Ovary (tissue), 9 donors: ENCODE measurements around the gene LBHD1. TPM values are rescaled to one million over a fixed set of nuclear protein-coding genes. Genes with fewer than 3 reads are reported as not detected.
"Not testable (repeated sequence)": the region's sequence is repeated elsewhere in the genome, so short reads cannot be mapped to it uniquely, and the experiment has no call there.

Experiments
- DNase-seq, 5 donors: peaks; one replicate each; pipeline ENCODE4 v3.0.0-alpha.2; 2019 to 2020
- H3K27ac ChIP-seq, 2 donors: fragments of 200-600 bp; one replicate each; pipeline versions ENCODE4 v1.5.1 to v1.8.0; 2019 to 2022
- H3K27me3 ChIP-seq: fragments of 200-600 bp; one replicate; pipeline ENCODE4 v1.8.0; 2022
- H3K36me3 ChIP-seq: fragments of 200-600 bp; sonication (generic); one replicate; pipeline ENCODE4 v1.5.1; 2019
- H3K4me1 ChIP-seq: one replicate; pipeline ENCODE4 v1.8.1; 2013; ENCODE audit warnings: mild to moderate bottlenecking, moderate library complexity; ENCODE audit not compliant: insufficient read depth
- H3K4me3 ChIP-seq: fragments of 200-600 bp; sonication (generic); one replicate; pipeline ENCODE4 v1.5.1; 2017
- H3K9me3 ChIP-seq, 2 donors: fragments of 200-600 bp in 1 of 2; sonication (generic) in 1 of 2; one replicate each; pipeline versions ENCODE4 v1.5.1 to v1.8.1; 2013 to 2019; ENCODE audit warnings: mild to moderate bottlenecking in 1 of 2, moderate library complexity in 1 of 2
- CTCF ChIP-seq, 3 donors: fragments of 450-650 bp in 2 of 3; fragments of 200-600 bp in 1 of 3; IDR thresholded peaks; one replicate each; pipeline versions ENCODE4 v1.5.1 to v1.8.0; 2016 to 2022; ENCODE audit warnings: antibody characterized with exemption in 3 of 3, mild to moderate bottlenecking in 1 of 3
- EP300 ChIP-seq: sonication (generic); formaldehyde crosslinking; IDR thresholded peaks from one replicate; pipeline ENCODE4 v1.6.1; 2017; ENCODE audit warnings: antibody characterized with exemption
- POLR2A ChIP-seq: fragments of 450-650 bp; IDR thresholded peaks from one replicate; pipeline ENCODE4 v1.6.1; 2017; ENCODE audit warnings: antibody characterized with exemption, mild to moderate bottlenecking, moderate library complexity
- WGBS, 3 donors: extraction: QIAGEN DNeasy Blood & Tissue Kit in 1 of 3; methylation state at CpG; one replicate each; pipeline versions ENCODE4 v1.1.5 to v1.1.7; 2013 to 2017; 5-methylcytosine and 5-hydroxymethylcytosine counted together
- intact Hi-C, 4 donors: fragments of 100-400 bp; cut with DNase I; formaldehyde crosslinking; loops; one replicate each; pipeline versions ENCODE4 v1.11.0 to v1.15.1; 2022 to 2023
- polyA plus RNA-seq, 2 donors: library from polyadenylated mRNA; stranded (reverse); fragments of 200-250 nt in 1 of 2; fragments of 350-450 nt in 1 of 2; fragmentation: Illumina TruSeq in 1 of 2; extraction: RNeasy Lipid Tissue Mini Kit (QIAGEN cat#74804) in 1 of 2; gene quantifications; one replicate each; pipeline ENCODE4 v1.2.3, GENCODE V29; 2013 to 2014
- small RNA-seq: library from RNA; depleted of rRNA; stranded (forward); fragments of <200 nt; gene quantifications from one replicate; pipeline ENCODE3, GENCODE V24; 2016
- total RNA-seq, 7 donors: library from RNA; depleted of rRNA in 2 of 7; stranded (reverse); fragments of >200 nt in 2 of 7; fragmentation: NEBNext Ultra II Directional in 3 of 7; extraction: Animal tissue kit (Norgen Biotek cat#: 25700) in 3 of 7; gene quantifications; one replicate each; pipeline versions ENCODE4 v1.1.0 to v1.2.4, GENCODE V29; 2016 to 2023
- donor health status: DM: no; HTN: no; CAD: no; lungs with moderate emphysema.
- donor health status: DM: no; HTN: no; CAD: no.
- donor health status: Bipolar disorder and iron deficiency.
- donor health status: DM: yes; HTN: yes; CAD: no.
- donor health status: DM: no; HTN: no; CAD: no.
- donor health status: DM: yes; HTN: yes; CAD: no.

Gene LBHD1
- total and polyA plus RNA-seq, 9 donors: 2.4 to 6.0 (median 4.6) TPM

- Histone ChIP-seq H3K27me3 (no peaks in the 10 kb centered on the region), H3K27ac (peak overlapping the region in 1 of 2 donors; percentile 69), H3K36me3 (no peaks in the 10 kb centered on the region), H3K4me3 (peak overlapping the region; percentile 76), H3K9me3 (no peaks in the 10 kb centered on the region), H3K4me1 (peaks cover 1% of the 10 kb centered on the region)
- no peak for TF ChIP-seq EP300
- no peak for TF ChIP-seq POLR2A
- TF ChIP-seq CTCF (IDR thresholded peaks at IDR 0.05): no peak
- intact Hi-C loops: no loop called here
- no peak for DNase-seq
- 21 to 27% (median 24%) methylated on average over 8 of the region's 8 CpGs for WGBS, 3 donors
Observed at GRCh38 chr11:62621027-62621566, 51.0 kb downstream of the LBHD1 start.

GRCh38 chr11:62616957-62617356 lies 55.1 kb downstream of the LBHD1 start:
- DNase-seq, H3K27me3 ChIP-seq, H3K36me3 ChIP-seq, H3K27ac ChIP-seq, H3K4me1 ChIP-seq, intact Hi-C loops, H3K4me3 ChIP-seq, H3K9me3 ChIP-seq: not testable (repeated sequence)
- WGBS, 3 donors: 87 to 97% (median 90%) methylated on average over 14 of the region's 14 CpGs

- DNase-seq: no peak
- intact Hi-C loops: no loop called here
- Histone ChIP-seq H3K4me1 (peaks cover 12% of the 10 kb centered on the region), H3K27me3 (no peaks in the 10 kb centered on the region), H3K27ac (no peak overlapping the region), H3K4me3 (no peak overlapping the region), H3K36me3 (no peaks in the 10 kb centered on the region), H3K9me3 (no peaks in the 10 kb centered on the region)
- WGBS, 3 donors: 80 to 87% (median 82%) methylated on average over 7 of the region's 7 CpGs
- TF ChIP-seq CTCF (IDR thresholded peaks at IDR 0.05) (no peak), EP300 (no peak), POLR2A (no peak)
Observed at GRCh38 chr11:62615521-62615920, 56.5 kb downstream of the LBHD1 start.

- no peak for DNase-seq
- Histone ChIP-seq H3K4me3 (no peak overlapping the region), H3K27me3 (no peaks in the 10 kb centered on the region), H3K4me1 (peaks cover 11% of the 10 kb centered on the region), H3K9me3 (no peaks in the 10 kb centered on the region), H3K36me3 (no peaks in the 10 kb centered on the region), H3K27ac (peak overlapping the region in 1 of 2 donors; percentile 98)
- TF ChIP-seq EP300 (no peak), POLR2A (no peak), CTCF (IDR thresholded peaks at IDR 0.05) (no peak)
- 64 to 76% (median 67%) methylated on average over 8 of the region's 8 CpGs for WGBS, 3 donors
- intact Hi-C loops: no loop called here
Observed at GRCh38 chr11:62614275-62614674, 57.8 kb downstream of the LBHD1 start.

GRCh38 chr11:62613291-62613778 lies 58.7 kb downstream of the LBHD1 start:
- H3K9me3 ChIP-seq: no peaks in the 10 kb centered on the region
- 44 to 48% (median 45%) methylated on average over 7 to 15 of the region's 15 CpGs for whole genome bisulfite sequencing, 3 donors
- peaks cover 11% of the 10 kb centered on the region for H3K4me1 ChIP-seq
- peak overlapping the region; percentile 70 for H3K4me3 ChIP-seq
- intact Hi-C loops: no loop called here
- peak in 1 of 5 donors; percentile 55 for DNase-seq
- TF ChIP-seq CTCF (IDR thresholded peaks at IDR 0.05) (no peak), EP300 (no peak), POLR2A (no peak)
- H3K27ac ChIP-seq: peak overlapping the region; percentile 91 to 98
- H3K27me3 ChIP-seq: no peaks in the 10 kb centered on the region
- H3K36me3 ChIP-seq: no peaks in the 10 kb centered on the region

Small RNA genes lying within 50 kb of the gene (small RNA-seq; reads per million reads assigned to genes)
- not detected for gene SNORA57

Other genes with a start within 250 kb of the LBHD1 start
- gene AHNAK, start 125.5 kb downstream of the LBHD1 start, total RNA-seq: 100 to 1,000 TPM; 353 to 699 (median 607) TPM
- gene AHNAK, start 125.5 kb downstream of the LBHD1 start, polyA plus RNA-seq: 100 to 1,000 TPM; 114 to 376 TPM
- 1,000 to 10,000 TPM; 2,147 to 3,018 (median 2,446) TPM for gene EEF1G, start 98.4 kb downstream of the LBHD1 start, total RNA-seq
- 1,000 to 10,000 TPM; 2,476 to 3,023 TPM for gene EEF1G, start 98.4 kb downstream of the LBHD1 start, polyA plus RNA-seq
- 10 to 100 TPM in 5 of 7 donors, 1 to 10 TPM in 2; 6.9 to 27.3 (median 21.1) TPM for gene TUT1, start 80.7 kb downstream of the LBHD1 start, total RNA-seq
- 10 to 100 TPM in 1 of 2 donors, 1 to 10 TPM in 1; 5.9 to 18.3 TPM for gene TUT1, start 80.7 kb downstream of the LBHD1 start, polyA plus RNA-seq
- 100 to 1,000 TPM in 3 of 7 donors, 10 to 100 TPM in 4; 41.5 to 130 (median 89.8) TPM for gene MTA2, start 70.4 kb downstream of the LBHD1 start, total RNA-seq
- gene MTA2, start 70.4 kb downstream of the LBHD1 start, polyA plus RNA-seq: 10 to 100 TPM; 54.2 to 90.4 TPM
- gene EML3, start 59.5 kb downstream of the LBHD1 start, total RNA-seq: 100 to 1,000 TPM in 3 of 7 donors, 10 to 100 TPM in 4; 38.1 to 138 (median 96.0) TPM
- gene EML3, start 59.5 kb downstream of the LBHD1 start, polyA plus RNA-seq: 10 to 100 TPM; 29.9 to 59.1 TPM
- 10 to 100 TPM in 4 of 7 donors, 1 to 10 TPM in 3; 9.2 to 22.4 (median 10.8) TPM for gene ROM1, start 59.0 kb downstream of the LBHD1 start, total RNA-seq
- gene ROM1, start 59.0 kb downstream of the LBHD1 start, polyA plus RNA-seq: 10 to 100 TPM; 10.4 to 15.9 TPM
- 10 to 100 TPM; 16.6 to 56.6 (median 33.9) TPM for gene B3GAT3, start 50.3 kb downstream of the LBHD1 start, total RNA-seq
- gene B3GAT3, start 50.3 kb downstream of the LBHD1 start, polyA plus RNA-seq: 10 to 100 TPM in 1 of 2 donors, 1 to 10 TPM in 1; 1.3 to 29.2 TPM
- 100 to 1,000 TPM in 5 of 7 donors, 10 to 100 TPM in 2; 91.4 to 278 (median 228) TPM for gene GANAB, start 25.7 kb downstream of the LBHD1 start, total RNA-seq
- 100 to 1,000 TPM; 157 to 280 TPM for gene GANAB, start 25.7 kb downstream of the LBHD1 start, polyA plus RNA-seq
- 10 to 100 TPM; 16.0 to 26.4 (median 21.8) TPM for gene INTS5, start 19.0 kb downstream of the LBHD1 start, total RNA-seq
- gene INTS5, start 19.0 kb downstream of the LBHD1 start, polyA plus RNA-seq: 10 to 100 TPM in 1 of 2 donors, 1 to 10 TPM in 1; 4.6 to 12.3 TPM
- 10 to 100 TPM; 24.2 to 62.3 (median 35.1) TPM for gene C11orf98, start 7.1 kb downstream of the LBHD1 start, total RNA-seq
- gene C11orf98, start 7.1 kb downstream of the LBHD1 start, polyA plus RNA-seq: 10 to 100 TPM; 50.8 to 55.5 TPM
- gene CSKMT, start 7.0 kb downstream of the LBHD1 start, total RNA-seq: 10 to 100 TPM; 14.2 to 31.5 (median 21.7) TPM
- 10 to 100 TPM in 1 of 2 donors, 1 to 10 TPM in 1; 3.6 to 16.9 TPM for gene CSKMT, start 7.0 kb downstream of the LBHD1 start, polyA plus RNA-seq
- 10 to 100 TPM in 2 of 7 donors, 1 to 10 TPM in 5; 7.1 to 13.7 (median 8.9) TPM for gene UQCC3, start 594 bp downstream of the LBHD1 start, total RNA-seq
- 1 to 10 TPM; 1.6 to 9.6 TPM for gene UQCC3, start 594 bp downstream of the LBHD1 start, polyA plus RNA-seq
- 100 to 1,000 TPM; 106 to 239 (median 170) TPM for gene UBXN1, start 6.8 kb upstream of the LBHD1 start, total RNA-seq
- gene UBXN1, start 6.8 kb upstream of the LBHD1 start, polyA plus RNA-seq: 100 to 1,000 TPM in 1 of 2 donors, 10 to 100 TPM in 1; 97.6 to 284 TPM
- gene LRRN4CL, start 17.3 kb upstream of the LBHD1 start, total RNA-seq: 10 to 100 TPM; 19.5 to 38.6 (median 25.5) TPM
- 10 to 100 TPM; 18.5 to 23.1 TPM for gene LRRN4CL, start 17.3 kb upstream of the LBHD1 start, polyA plus RNA-seq
- gene BSCL2, start 35.2 kb upstream of the LBHD1 start, total RNA-seq: 100 to 1,000 TPM in 1 of 7 donors, 10 to 100 TPM in 6; 31.4 to 122 (median 57.2) TPM
- gene BSCL2, start 35.2 kb upstream of the LBHD1 start, polyA plus RNA-seq: 10 to 100 TPM; 49.2 to 57.8 TPM
- gene GNG3, start 35.4 kb upstream of the LBHD1 start, total RNA-seq: under 1 TPM in 5 of 7 donors, not detected in 2; 0.27 to 0.73 (median 0.37) TPM
- gene GNG3, start 35.4 kb upstream of the LBHD1 start, polyA plus RNA-seq: under 1 TPM; 0.18 to 0.30 TPM
- 10 to 100 TPM; 11.0 to 50.0 (median 41.2) TPM for gene HNRNPUL2, start 55.2 kb upstream of the LBHD1 start, total RNA-seq
- 10 to 100 TPM; 38.0 to 81.2 TPM for gene HNRNPUL2, start 55.2 kb upstream of the LBHD1 start, polyA plus RNA-seq
- 10 to 100 TPM; 19.4 to 42.9 (median 30.4) TPM for gene TTC9C, start 56.2 kb upstream of the LBHD1 start, total RNA-seq
- gene TTC9C, start 56.2 kb upstream of the LBHD1 start, polyA plus RNA-seq: 10 to 100 TPM; 30.5 to 53.6 TPM
- gene ZBTB3, start 81.9 kb upstream of the LBHD1 start, total RNA-seq: 10 to 100 TPM in 4 of 7 donors, 1 to 10 TPM in 3; 4.4 to 18.2 (median 11.8) TPM
- gene ZBTB3, start 81.9 kb upstream of the LBHD1 start, polyA plus RNA-seq: 1 to 10 TPM; 3.5 to 4.5 TPM
- 10 to 100 TPM; 42.1 to 77.0 (median 53.6) TPM for gene POLR2G, start 89.3 kb upstream of the LBHD1 start, total RNA-seq
- 100 to 1,000 TPM; 100 to 108 TPM for gene POLR2G, start 89.3 kb upstream of the LBHD1 start, polyA plus RNA-seq
- gene TAF6L, start 99.1 kb upstream of the LBHD1 start, total RNA-seq: 10 to 100 TPM; 15.9 to 33.6 (median 26.3) TPM
- 10 to 100 TPM in 1 of 2 donors, 1 to 10 TPM in 1; 5.4 to 26.5 TPM for gene TAF6L, start 99.1 kb upstream of the LBHD1 start, polyA plus RNA-seq
- gene TMEM179B, start 115.1 kb upstream of the LBHD1 start, total RNA-seq: 100 to 1,000 TPM in 1 of 7 donors, 10 to 100 TPM in 6; 32.7 to 101 (median 36.5) TPM
- gene TMEM179B, start 115.1 kb upstream of the LBHD1 start, polyA plus RNA-seq: 10 to 100 TPM; 54.4 to 91.7 TPM
- gene TMEM223, start 119.7 kb upstream of the LBHD1 start, total RNA-seq: 10 to 100 TPM; 12.0 to 26.9 (median 13.1) TPM
- 10 to 100 TPM; 13.7 to 15.5 TPM for gene TMEM223, start 119.7 kb upstream of the LBHD1 start, polyA plus RNA-seq
- 10 to 100 TPM; 48.8 to 96.8 (median 77.7) TPM for gene NXF1, start 133.2 kb upstream of the LBHD1 start, total RNA-seq
- 100 to 1,000 TPM in 1 of 2 donors, 10 to 100 TPM in 1; 99.4 to 125 TPM for gene NXF1, start 133.2 kb upstream of the LBHD1 start, polyA plus RNA-seq
- 10 to 100 TPM; 33.2 to 60.7 (median 49.1) TPM for gene STX5, start 159.8 kb upstream of the LBHD1 start, total RNA-seq
- gene STX5, start 159.8 kb upstream of the LBHD1 start, polyA plus RNA-seq: 10 to 100 TPM; 39.6 to 50.1 TPM
- gene TEX54, start 160.6 kb upstream of the LBHD1 start, total RNA-seq: not detected
- gene TEX54, start 160.6 kb upstream of the LBHD1 start, polyA plus RNA-seq: not detected
- 10 to 100 TPM; 36.5 to 70.6 (median 61.1) TPM for gene WDR74, start 167.3 kb upstream of the LBHD1 start, total RNA-seq
- 10 to 100 TPM; 25.1 to 39.4 TPM for gene WDR74, start 167.3 kb upstream of the LBHD1 start, polyA plus RNA-seq
- 100 to 1,000 TPM in 3 of 7 donors, 10 to 100 TPM in 4; 69.0 to 430 (median 97.7) TPM for gene SLC3A2, start 208.6 kb upstream of the LBHD1 start, total RNA-seq
- gene SLC3A2, start 208.6 kb upstream of the LBHD1 start, polyA plus RNA-seq: 100 to 1,000 TPM in 1 of 2 donors, 10 to 100 TPM in 1; 90.0 to 126 TPM
- gene CHRM1, start 249.1 kb upstream of the LBHD1 start, total RNA-seq: not detected
- not detected for gene CHRM1, start 249.1 kb upstream of the LBHD1 start, polyA plus RNA-seq